GM12864 (cell line): ENCODE measurements around the gene MMP28.

ENCODE experiments used
- DNase-seq: peaks from one replicate; pipeline ENCODE4 v3.0.0-alpha.2; 2011; ENCODE audit warnings: low read depth
- H3K4me3 ChIP-seq: 2 replicates; pipeline ENCODE4 v1.5.1; 2011; ENCODE audit warnings: mild to moderate bottlenecking, low read depth, low read length, control low read depth
- TF ChIP-seq, protein P1 (sequence below): IDR thresholded peaks from 2 replicates; pipeline ENCODE4 v1.5.1; 2011; ENCODE audit warnings: low read depth, mild to moderate bottlenecking, moderate library complexity, low read length, control low read depth, inconsistent platforms; ENCODE audit errors: missing control alignments

Gene MMP28

DNA sequence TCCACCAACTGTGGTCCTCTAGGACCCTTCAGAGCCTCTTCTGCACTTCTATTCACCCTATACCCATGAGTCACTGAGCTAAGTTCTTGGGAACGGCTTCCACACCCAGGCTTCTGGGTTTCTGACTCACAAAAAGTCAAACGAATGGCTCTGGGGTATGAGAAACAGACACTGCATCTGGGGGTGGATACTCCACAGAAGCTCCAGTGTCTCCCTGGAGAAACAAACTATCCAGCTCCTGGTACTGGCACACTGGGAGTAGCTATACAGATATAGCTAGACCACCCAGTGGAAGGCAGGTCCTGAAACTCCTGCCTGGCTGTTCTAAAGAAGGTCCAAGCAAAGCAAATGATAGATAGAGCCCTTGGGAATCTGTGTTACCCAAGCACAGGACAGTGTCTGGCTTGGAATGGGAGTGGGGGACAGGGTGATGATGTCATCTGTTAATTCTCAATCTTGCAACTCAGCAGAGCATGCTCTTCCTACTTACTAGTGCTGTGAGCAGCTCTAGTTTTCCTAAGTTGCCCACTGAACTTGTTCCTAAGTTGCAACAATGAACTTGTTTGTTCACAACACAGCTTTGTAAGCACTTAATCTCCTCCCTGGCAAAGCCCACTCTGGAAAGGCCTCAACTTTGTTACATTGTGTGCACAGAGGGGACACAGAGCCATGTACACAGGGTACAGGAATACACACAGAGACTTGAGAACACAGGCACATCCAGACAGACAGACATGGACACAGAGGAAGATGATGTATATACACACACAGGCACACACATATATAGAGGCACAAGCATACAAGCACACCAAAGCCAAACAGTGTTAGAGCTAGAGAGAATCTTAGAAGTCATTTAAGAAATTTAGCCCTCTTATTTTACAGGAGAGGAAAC is 6.7 kb downstream of the MMP28 start:
- no peak for DNase-seq
- TF ChIP-seq, protein P1, sequence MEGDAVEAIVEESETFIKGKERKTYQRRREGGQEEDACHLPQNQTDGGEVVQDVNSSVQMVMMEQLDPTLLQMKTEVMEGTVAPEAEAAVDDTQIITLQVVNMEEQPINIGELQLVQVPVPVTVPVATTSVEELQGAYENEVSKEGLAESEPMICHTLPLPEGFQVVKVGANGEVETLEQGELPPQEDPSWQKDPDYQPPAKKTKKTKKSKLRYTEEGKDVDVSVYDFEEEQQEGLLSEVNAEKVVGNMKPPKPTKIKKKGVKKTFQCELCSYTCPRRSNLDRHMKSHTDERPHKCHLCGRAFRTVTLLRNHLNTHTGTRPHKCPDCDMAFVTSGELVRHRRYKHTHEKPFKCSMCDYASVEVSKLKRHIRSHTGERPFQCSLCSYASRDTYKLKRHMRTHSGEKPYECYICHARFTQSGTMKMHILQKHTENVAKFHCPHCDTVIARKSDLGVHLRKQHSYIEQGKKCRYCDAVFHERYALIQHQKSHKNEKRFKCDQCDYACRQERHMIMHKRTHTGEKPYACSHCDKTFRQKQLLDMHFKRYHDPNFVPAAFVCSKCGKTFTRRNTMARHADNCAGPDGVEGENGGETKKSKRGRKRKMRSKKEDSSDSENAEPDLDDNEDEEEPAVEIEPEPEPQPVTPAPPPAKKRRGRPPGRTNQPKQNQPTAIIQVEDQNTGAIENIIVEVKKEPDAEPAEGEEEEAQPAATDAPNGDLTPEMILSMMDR = no peak
- no peak overlapping the region for H3K4me3 ChIP-seq

DNA sequence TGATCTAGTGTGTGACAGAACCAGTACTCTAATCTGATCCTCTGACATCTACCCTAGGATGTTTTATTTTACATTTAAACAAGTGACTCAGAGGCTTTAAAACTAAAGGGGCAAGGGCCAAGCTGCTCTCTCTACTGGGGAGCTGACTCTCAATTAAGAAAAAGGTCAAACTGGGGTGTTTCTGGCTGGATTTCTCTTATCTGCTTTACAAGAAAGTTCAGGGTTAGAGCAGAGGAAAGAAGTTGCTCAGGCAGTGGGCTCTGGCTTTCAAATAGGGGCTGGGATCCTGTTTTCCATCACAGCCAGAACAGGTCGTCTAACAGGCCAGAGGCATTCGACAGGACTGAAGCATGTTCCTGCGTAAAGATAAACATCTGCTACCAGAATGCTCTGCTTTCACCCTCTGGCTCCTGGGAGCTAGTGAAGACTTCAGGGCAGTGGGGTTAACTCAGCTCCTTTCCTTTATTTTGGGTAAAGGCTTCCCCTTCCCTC is 8.5 kb downstream of the MMP28 start:
- H3K4me3 ChIP-seq = no peak overlapping the region
- TF ChIP-seq, protein P1 = no peak
- no peak for DNase-seq

DNA sequence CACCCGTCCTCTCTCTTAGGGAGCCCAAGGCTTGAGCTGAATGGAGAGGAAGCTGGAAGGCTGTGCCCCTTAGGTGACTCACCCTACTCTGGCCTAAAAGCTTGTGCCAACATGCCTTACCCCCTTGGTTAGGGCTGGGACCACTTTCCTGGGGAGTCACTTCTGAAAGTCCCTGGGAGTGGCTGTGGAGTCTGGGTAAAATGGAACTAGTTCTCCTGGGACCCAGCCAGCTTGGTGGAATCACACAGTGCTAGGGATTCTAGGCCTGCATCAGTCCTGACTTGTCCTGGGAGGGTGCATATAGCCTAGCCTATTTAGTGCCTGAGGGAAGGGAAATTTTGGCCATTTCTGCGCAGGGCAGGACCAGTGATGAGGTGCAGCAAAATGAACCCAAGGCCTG is 10.5 kb downstream of the MMP28 start:
- TF ChIP-seq, protein P1 = no peak
- H3K4me3 ChIP-seq = no peak overlapping the region
- no peak for DNase-seq

DNA sequence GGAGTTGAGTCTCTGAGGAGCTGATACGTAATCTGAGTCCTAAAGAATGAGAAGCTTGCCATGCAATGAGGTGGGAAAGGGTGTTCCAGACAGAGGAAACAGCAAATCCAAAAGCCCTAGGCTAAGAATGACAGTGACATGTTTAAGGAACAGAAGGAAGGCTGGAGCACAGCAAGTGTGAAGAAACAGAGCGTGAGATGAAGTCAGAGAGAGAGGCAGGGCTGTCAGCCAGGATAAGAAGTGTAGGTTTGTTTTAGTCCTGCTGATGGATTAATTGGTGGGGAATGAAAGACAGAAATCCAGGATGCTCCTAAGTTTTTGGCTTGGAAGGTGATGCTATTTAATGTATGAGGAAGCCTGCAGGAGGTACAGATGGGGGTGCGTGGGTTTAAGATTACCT is 14.5 kb downstream of the MMP28 start:
- DNase-seq = no peak
- TF ChIP-seq, protein P1 = no peak
- no peak overlapping the region for H3K4me3 ChIP-seq

DNA sequence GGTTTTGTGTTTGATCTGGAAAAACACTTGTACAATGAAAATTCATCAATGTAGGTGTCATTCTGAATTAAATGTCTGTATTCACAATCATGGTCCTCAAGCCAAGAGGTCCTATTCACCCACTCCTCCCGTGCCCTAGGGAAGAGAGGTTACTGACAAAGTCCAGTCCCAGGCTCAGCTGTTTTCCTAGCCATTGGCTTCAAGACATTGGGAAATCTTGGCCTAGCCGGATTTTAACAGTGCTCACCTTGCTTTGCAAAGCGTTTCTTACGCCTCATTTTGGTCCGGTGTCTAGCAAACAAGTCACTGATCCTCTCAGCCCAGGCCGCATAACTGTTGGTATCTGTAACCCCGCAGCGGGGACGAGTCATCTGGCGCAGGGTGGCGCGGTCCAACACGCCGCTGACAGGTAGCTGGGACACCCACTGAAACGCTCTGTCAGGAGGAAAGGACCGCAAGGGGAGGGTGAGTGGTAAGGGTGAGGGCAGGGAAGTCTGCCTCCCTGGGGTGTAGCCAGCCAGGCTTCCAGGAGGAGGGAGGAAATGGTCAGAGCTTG is 16.7 kb downstream of the MMP28 start:
- TF ChIP-seq, protein P1 = no peak
- DNase-seq = no peak
- no peak overlapping the region for H3K4me3 ChIP-seq

DNA sequence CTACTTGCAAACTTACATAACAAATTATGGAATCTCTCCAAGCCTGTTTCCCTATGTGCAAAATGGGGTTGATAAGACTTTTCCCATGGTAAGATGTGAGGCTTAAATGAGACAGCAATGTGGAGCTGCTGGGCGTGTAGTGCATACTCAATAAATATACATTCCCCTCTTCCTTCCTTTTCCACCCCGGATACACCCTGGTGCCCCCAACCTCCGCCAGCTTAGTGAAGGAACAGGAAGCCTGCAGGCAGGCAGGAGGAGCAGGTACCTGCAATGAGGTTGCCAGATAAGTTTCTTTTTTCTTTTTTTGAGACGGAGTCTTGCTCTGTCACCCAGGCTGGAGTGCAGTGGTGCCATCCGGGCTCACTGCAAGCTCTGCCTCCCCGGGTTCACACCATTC is 19.9 kb downstream of the MMP28 start:
- H3K4me3 ChIP-seq = no peak overlapping the region
- no peak for DNase-seq
- TF ChIP-seq, protein P1 = no peak
